Cardiac muscle cell (in vitro differentiated cells and primary cell): ENCODE results near the gene ADCY5. TPM values are rescaled to one million over a fixed set of nuclear protein-coding genes. Genes with fewer than 3 reads are reported as not detected.

Source experiments
- DNase-seq, 2 donors: peaks; one replicate each; pipeline versions ENCODE4 v3.0.0 to v3.0.0-alpha.2; 2010 to 2017; ENCODE audit warnings: low read depth in 1 of 2, low spot score in 1 of 2
- H3K27ac ChIP-seq: fragments of 200-600 bp; sonication (generic); 2 replicates; pipeline ENCODE4 v1.5.1; 2016
- H3K27me3 ChIP-seq: fragments of 200-600 bp; sonication (generic); 2 replicates; pipeline ENCODE4 v1.6.0; 2016; ENCODE audit warnings: control low read depth
- H3K36me3 ChIP-seq: fragments of 200-600 bp; sonication (generic); 2 replicates; pipeline ENCODE4 v1.5.1; 2016; ENCODE audit warnings: control low read depth
- H3K4me1 ChIP-seq: fragments of 200-600 bp; sonication (generic); 2 replicates; pipeline ENCODE4 v1.8.1; 2017; ENCODE audit warnings: low read depth, mild to moderate bottlenecking, mixed run types
- H3K4me3 ChIP-seq: fragments of 200-600 bp; sonication (generic); 2 replicates; pipeline ENCODE4 v1.5.1; 2016; ENCODE audit warnings: mild to moderate bottlenecking
- H3K9me3 ChIP-seq: fragments of 200-600 bp; sonication (generic); 2 replicates; pipeline ENCODE4 v1.5.1; 2017; ENCODE audit warnings: low read depth, mild to moderate bottlenecking, control low read depth
- CTCF ChIP-seq: IDR thresholded peaks from 2 replicates; pipeline ENCODE4 v1.5.1; 2012; ENCODE audit warnings: low read depth, mild to moderate bottlenecking, low read length
- polyA plus RNA-seq: library from polyadenylated mRNA; unstranded; fragments of >200 nt; fragmentation: Nextera tagmentation; extraction: Ambion mirVana; gene quantifications from 2 replicates; pipeline ENCODE4 v1.2.1, GENCODE V29; 2016
- total RNA-seq: library from RNA; depleted of rRNA; stranded (reverse); fragments of >200 nt; gene quantifications from 2 replicates; pipeline ENCODE4 v1.2.3, GENCODE V29; 2016

Gene ADCY5
- total and polyA plus RNA-seq, 2 experiments from 2014 or later = 38.4 to 93.7 TPM

GRCh38 chr3:123384256-123384655, 64.6 kb downstream of the ADCY5 start:
- Histone ChIP-seq H3K4me1 (peaks cover 92% of the 10 kb centered on the region), H3K36me3 (no peaks in the 10 kb centered on the region), H3K27me3 (no peaks in the 10 kb centered on the region), H3K9me3 (no peaks in the 10 kb centered on the region), H3K27ac (peak overlapping the region; percentile 90), H3K4me3 (no peak overlapping the region)
- DNase-seq = no peak
- TF ChIP-seq CTCF = no peak

- Histone ChIP-seq H3K9me3 (no peaks in the 10 kb centered on the region), H3K4me1 (peaks cover 84% of the 10 kb centered on the region), H3K36me3 (no peaks in the 10 kb centered on the region), H3K27ac (peak overlapping the region; percentile 90), H3K27me3 (no peaks in the 10 kb centered on the region), H3K4me3 (no peak overlapping the region)
- TF ChIP-seq CTCF = no peak
- DNase-seq = peak in 1 of 2 donors; percentile 86
These were observed 65.5 kb downstream of the ADCY5 start for GRCh38 chr3:123383091-123384053.

GRCh38 chr3:123380261-123380660, 68.6 kb downstream of the ADCY5 start:
- no peaks in the 10 kb centered on the region for H3K27me3 ChIP-seq
- H3K4me1 ChIP-seq = peaks cover 83% of the 10 kb centered on the region
- no peak for DNase-seq
- no peak overlapping the region for H3K27ac ChIP-seq
- H3K9me3 ChIP-seq = no peaks in the 10 kb centered on the region
- no peak overlapping the region for H3K4me3 ChIP-seq
- no peaks in the 10 kb centered on the region for H3K36me3 ChIP-seq
- no peak for TF ChIP-seq CTCF

GRCh38 chr3:123379041-123379830, 69.7 kb downstream of the ADCY5 start:
- peaks cover 80% of the 10 kb centered on the region for H3K4me1 ChIP-seq
- H3K9me3 ChIP-seq = no peaks in the 10 kb centered on the region
- no peak overlapping the region for H3K4me3 ChIP-seq
- no peaks in the 10 kb centered on the region for H3K36me3 ChIP-seq
- no peak for TF ChIP-seq CTCF
- H3K27me3 ChIP-seq = no peaks in the 10 kb centered on the region
- no peak overlapping the region for H3K27ac ChIP-seq
- DNase-seq = no peak

GRCh38 chr3:123378409-123378915, 70.4 kb downstream of the ADCY5 start:
- no peak for DNase-seq
- H3K9me3 ChIP-seq = no peaks in the 10 kb centered on the region
- no peaks in the 10 kb centered on the region for H3K36me3 ChIP-seq
- H3K27me3 ChIP-seq = no peaks in the 10 kb centered on the region
- H3K4me3 ChIP-seq = no peak overlapping the region
- H3K4me1 ChIP-seq = peaks cover 79% of the 10 kb centered on the region
- H3K27ac ChIP-seq = no peak overlapping the region
- TF ChIP-seq CTCF = no peak
